ENCODE data around the gene IMPG1.

- TF ChIP-seq, protein P1, sequence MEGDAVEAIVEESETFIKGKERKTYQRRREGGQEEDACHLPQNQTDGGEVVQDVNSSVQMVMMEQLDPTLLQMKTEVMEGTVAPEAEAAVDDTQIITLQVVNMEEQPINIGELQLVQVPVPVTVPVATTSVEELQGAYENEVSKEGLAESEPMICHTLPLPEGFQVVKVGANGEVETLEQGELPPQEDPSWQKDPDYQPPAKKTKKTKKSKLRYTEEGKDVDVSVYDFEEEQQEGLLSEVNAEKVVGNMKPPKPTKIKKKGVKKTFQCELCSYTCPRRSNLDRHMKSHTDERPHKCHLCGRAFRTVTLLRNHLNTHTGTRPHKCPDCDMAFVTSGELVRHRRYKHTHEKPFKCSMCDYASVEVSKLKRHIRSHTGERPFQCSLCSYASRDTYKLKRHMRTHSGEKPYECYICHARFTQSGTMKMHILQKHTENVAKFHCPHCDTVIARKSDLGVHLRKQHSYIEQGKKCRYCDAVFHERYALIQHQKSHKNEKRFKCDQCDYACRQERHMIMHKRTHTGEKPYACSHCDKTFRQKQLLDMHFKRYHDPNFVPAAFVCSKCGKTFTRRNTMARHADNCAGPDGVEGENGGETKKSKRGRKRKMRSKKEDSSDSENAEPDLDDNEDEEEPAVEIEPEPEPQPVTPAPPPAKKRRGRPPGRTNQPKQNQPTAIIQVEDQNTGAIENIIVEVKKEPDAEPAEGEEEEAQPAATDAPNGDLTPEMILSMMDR (IDR thresholded peaks at IDR 0.05): no peak
- TF ChIP-seq EP300 (IDR thresholded peaks at IDR 0.05) (no peak), POLR2A (IDR thresholded peaks at IDR 0.05) (no peak)
Observed at GRCh38 chr6:76003113-76003512, 69.3 kb downstream of the IMPG1 start.
